ENCODE results near the gene LRCH3.
A peak's percentile ranks its signal among the peaks of the same experiment; 100 is the strongest.
"Not testable (repeated sequence)": the region's sequence is repeated elsewhere in the genome, so short reads cannot be mapped to it uniquely, and the experiment has no call there.

LRCH3 gene

DNA sequence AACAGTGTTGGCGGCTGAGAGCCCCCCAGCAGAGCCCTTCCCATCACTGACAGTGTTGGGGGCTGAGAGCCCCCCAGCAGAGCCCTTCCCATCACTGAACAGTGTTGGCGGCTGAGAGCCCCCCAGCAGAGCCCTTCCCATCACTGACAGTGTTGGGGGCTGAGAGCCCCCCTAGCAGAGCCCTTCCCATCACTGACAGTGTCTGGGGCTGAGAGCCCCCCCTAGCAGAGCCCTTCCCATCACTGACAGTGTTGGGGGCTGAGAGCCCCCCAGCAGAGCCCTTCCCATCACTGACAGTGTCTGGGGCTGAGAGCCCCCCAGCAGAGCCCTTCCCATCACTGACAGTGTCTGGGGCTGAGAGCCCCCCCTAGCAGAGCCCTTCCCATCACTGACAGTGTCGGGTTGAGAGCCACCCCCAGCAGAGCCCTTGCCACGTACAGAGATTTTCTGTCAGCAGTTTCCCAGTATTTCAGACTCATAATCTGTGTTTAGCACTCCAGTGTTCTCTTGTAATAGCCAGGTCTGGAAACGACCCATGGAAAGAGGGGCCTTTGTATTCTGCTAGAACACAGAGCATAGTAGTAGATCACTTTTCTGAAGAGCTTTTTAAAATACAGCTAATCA is 96.5 kb downstream of the LRCH3 start:
- not testable (repeated sequence) for DNase-seq (ENCODE audit: low spot score)

DNA sequence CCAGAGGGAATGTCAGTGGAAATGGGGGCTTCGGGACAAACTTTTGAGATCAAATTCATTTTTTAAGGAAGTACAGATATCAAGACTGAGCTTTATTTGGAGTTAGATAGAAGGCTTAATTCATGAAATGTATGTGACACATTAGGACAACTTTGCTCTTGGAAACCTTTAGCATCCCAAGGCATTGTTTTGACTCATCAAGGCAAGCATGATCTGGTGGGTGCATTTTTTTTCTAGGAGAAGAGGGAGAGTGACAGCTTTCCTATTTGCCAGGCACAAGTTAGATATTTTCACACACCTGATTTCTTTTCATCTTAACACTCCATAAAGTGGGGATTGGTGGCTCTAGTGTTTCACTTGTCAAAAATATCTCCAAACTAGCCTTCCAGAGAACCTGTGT is 97.5 kb downstream of the LRCH3 start:
- no peak for DNase-seq (ENCODE audit: low spot score)

DNA sequence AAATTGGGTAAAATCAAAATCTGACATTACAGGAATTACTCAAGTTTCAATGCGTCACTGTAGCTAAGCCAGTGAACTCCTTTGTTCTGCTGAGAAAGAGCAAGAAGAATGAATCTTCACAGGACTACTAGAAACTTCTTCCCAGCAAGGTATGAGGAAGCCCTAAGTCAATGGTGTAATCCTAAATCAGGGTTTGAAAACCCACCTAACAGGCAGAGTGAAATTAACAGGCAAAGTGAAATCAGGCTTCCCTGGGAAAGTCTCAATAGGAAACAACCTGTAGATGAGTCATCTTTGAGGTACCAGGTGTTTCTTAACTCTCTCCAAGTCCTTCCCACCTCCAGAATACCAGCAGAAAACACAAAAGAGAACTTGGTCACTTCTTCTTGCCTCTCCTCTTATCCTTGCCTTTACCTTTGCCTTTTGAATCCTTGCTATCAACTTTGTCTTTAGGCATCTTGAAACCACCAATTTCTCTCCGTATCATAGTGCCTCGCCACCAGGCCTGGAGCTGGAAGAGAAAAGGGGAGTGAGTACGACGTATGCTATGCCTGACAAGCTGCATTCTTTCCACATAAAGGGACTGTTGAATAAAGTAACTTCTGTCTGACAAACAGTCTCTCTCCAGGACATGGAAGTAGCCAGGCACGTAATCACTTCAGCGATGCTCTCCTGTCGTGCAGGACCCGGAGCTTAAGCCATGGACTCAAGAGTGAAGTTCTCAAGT is 98.3 kb downstream of the LRCH3 start:
- DNase-seq (ENCODE audit: low spot score), result no peak

DNA sequence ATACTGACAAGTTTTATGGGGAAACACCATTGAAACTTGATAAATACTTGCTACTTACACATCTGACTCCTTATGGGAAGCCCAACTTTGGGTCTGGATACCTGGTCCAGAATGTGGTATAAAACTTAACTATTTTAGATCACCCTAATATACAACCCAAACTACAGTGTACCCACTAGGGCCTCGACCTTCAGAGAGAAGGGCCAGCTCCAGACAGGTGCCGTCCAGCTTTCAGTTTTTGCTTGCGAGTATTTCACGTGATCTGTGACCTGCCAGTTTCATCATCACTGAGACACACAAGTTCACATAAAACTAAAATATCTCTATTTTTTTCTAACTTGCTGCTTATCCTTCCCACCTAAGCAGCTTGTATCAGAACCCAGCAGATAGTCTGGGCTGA is 99.6 kb downstream of the LRCH3 start:
- DNase-seq (ENCODE audit: low spot score), result no peak

DNA sequence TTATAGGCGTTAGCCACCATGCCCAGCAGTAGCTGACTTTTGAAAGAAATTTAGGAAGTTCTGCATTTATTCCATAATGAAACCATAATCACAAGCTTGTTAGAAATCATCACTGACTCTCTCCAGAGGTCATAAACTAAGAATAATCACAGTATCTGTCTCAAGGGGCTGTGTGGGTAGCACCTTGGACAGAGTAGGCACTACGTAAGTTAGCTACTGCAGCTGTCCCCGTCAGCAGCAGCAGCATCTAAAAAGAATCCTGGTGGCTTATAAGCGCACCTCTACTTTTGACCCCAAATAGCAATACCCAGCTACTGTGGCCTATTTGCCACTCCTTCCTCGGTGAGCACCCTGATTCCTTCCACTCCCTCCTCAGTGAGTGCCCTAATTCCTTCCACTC is 101.1 kb downstream of the LRCH3 start:
- DNase-seq (ENCODE audit: low spot score), result no peak

DNA sequence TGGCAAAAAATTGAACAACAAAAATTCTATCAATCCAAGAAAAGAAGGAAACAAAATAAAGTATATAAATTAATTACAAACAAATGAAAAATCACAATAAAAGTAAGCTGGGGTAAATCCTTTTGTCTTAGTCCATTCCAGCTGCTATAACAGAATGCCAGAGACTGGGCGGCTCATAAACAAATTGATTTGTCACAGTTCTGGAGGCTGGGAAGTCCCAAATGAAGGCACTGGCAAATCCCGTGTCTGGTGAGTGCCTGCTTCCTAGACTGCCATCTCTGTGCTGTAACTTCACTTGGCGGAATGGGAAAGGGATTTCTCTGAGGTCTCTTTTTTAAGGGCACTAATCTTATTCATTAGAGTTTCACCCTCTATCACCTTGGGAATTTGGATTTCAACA is 105.4 kb downstream of the LRCH3 start:
- DNase-seq (ENCODE audit: low spot score), result no peak

DNA sequence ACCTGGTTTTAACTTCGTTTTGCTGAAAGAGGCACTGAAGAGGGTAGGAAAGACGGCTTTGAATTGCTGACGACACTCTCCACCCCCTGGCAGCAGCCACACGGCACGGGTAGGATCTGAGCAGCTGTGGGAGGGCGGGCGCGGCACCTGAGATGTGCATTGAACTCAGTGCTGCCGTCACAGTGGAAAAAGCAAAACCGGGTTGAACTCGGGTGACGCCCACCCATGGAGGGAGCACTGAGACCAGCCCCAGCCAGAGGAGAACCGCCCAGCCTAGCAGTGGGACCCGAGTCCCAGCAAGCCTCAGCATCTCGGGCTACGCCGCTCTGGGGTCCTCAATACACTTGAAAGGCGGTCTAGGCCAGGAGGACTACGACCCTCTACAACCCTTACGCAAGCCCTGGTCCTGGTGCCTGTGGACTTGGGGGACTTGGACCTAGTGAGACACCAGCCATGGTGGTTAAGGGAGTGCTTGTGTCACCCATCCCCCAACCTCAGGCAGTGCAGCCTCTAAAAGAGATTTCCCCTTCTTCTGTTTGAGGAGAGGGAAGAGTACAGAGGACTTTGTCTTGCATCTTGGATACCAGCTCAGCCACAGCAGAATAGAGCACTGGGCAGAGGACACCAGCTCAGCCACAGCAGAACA is 108.9 kb downstream of the LRCH3 start:
- DNase-seq (ENCODE audit: low spot score), result no peak

DNA sequence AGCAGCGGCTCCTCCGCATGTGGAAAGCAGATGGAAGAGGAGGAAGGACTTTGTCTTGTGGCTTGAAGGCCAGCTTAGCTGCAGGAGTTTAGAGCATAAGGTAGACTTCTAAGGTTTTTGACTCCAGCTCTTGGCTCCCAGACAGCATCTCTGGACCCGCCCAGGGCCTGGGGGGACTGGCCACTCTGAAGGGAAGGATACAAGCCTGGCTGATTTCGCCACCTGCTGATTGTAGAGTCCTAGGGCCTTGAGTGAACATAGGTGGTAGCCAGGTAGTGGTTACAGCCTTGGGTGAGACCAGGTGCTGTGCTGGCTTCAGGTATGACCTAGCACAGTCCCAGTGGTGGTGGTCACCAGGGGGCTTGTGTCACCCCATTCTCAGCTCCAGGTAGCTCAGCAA is 110.6 kb downstream of the LRCH3 start:
- no peak for DNase-seq (ENCODE audit: low spot score)

DNA sequence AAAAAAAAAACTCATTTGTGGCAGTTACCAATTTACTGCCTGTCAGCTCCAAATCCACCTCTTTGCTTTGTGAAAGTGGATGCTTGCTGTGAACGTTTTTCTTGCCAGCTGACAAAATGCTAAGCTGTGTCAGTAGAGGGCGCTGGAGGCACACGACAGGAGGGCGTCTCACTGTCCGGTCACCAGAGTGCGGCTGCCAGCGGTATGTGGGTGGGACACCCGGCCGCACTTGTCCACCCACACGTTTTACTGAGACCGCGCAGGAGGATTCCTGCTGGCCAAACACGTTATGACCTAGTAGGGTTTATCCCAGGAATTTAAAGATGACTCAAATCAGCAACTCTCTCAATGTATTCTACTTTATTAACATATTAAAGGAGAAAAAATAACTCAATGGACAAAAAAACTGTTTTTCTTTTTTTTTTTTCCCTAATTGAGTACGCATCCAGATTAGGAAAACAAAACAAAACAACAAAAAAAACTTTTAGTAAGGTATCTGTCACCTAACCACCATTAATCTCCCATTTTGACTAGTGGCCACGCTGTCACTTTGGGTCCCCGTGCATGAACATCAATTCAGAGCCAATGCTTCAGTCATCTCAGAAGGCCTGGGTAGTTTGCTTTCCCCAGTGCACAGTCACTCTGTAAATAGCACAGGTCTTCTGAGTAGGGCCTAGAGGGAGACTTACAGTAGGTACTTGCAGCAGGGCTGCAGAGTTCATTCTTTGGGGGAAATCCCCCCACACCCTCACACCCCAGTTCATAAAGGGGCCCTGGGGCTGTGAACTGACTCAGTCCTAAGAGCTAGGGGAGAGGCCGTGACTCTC is 115.2 kb downstream of the LRCH3 start:
- DNase-seq (ENCODE audit: low spot score), result peak; percentile 95

DNA sequence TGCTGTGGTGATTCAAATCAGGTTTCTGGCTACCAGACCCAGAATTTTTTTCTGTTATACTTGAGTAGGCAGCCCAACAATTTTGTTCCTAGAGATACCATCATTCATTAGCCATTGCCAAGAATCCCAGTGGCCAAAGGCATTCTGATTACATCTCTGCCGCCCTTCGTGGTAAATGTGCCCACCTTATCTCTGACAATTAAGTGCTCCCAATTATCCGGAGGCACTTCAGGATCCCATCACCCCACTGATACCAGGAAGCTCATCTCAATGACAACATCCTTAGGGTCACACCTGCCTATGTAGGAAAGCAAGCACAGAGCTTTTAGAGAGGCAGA is 115.8 kb downstream of the LRCH3 start:
- DNase-seq (ENCODE audit: low spot score), result no peak

DNA sequence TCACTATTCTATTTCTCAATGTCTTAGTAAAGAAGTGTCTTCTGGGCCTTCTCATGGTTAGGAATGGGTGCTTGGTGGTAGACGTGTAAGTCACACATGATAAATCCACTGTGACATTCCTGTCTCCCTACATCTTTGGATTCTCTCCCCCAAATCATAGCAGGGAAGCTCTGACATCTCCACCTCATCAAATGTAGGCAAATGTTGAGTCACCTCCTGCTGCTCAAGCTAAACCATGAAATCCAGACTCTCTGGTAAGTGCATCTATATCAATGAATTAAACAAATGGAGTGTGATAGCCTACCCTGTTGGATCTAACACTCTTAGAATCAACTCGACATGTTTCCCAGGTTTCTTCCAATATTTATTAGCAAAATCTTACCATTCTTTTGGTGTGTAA is 116.1 kb downstream of the LRCH3 start:
- no peak for DNase-seq (ENCODE audit: low spot score)

DNA sequence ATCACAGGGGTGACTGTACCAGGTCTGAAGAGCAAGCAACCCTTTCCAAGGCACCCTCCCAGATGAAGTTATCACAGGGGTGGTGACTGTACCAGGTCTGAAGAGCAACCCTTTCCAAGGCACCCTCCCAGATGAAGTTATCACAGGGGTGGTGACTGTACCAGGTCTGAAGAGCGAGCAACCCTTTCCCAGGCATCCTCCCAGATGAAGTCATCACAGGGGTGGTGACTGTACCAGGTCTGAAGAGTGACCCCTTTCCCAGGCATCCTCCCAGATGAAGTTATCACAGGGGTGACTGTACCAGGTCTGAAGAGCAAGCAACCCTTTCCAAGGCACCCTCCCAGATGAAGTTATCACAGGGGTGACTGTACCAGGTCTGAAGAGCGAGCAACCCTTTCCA is 117.5 kb downstream of the LRCH3 start:
- peak; percentile 88 for DNase-seq (ENCODE audit: low spot score)

DNA sequence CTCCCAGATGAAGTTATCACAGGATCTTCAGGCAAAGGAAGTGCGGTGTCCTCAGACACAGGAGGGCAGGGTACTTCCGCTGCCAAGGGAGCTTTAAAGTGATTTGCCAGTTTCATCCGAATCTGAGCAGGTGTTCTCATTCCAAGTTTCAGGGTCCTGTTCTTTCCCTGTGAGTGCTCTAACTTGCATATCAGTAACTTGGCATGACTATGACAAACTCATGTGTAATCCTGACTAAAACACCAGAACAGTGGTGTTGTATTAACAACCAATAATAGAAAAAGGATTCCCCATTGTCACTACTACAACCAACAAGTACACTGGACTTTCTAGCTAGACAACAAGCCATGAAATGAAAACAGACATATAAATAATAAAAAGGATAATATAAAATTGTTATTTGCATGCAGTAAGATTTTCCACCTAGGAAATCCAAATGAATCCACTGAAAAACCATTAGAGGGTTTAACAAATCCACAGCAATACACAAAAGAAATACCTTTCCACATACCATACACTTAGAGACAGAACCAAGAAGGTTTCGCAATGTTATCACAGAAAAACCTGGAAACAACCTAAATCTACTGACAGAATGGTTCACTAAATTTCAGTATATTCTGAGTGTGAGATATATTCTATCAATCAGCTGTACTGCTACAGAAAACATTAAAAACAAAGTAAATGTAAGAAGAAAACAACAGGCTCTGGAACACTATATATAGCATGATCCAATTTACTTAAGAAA is 118.1 kb downstream of the LRCH3 start:
- DNase-seq (ENCODE audit: low spot score), result peak; percentile 56

DNA sequence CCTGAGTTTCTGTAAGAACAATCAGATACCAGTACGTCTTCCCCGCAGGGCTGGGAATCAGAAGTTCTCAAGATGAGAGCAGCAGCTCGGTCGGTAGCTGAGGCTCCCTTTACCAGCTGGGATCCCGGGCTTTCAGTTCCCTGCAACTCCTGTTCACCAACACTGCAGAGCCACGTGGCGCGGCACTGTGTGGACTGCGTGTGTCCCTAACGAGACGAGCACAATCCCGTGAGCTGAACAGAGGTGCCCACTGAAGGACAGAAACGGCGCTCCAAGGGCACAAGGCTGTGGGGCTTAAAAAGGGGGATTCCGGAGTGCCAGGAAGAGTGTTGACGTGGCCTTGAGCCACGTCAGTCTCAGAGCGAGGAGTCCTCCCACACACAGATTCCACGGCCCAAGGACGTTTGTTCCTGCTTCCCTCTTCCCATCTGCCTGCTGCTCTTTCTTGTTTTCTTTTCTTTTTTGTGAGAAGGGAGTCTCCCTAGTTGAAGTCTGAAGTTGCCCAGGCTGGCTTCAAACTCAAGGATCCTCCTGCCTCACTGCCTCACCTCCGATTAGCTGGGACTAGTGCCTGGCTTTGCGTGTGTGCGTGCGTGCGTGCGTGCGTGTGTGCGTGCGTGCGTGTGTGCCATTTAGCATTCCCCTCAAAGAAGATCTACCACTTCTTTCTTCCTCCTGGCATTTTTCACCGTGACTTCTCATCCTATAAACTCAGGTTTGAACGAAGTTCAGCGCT is 121.9 kb downstream of the LRCH3 start:
- DNase-seq (ENCODE audit: low spot score), result peak; percentile 89

DNA sequence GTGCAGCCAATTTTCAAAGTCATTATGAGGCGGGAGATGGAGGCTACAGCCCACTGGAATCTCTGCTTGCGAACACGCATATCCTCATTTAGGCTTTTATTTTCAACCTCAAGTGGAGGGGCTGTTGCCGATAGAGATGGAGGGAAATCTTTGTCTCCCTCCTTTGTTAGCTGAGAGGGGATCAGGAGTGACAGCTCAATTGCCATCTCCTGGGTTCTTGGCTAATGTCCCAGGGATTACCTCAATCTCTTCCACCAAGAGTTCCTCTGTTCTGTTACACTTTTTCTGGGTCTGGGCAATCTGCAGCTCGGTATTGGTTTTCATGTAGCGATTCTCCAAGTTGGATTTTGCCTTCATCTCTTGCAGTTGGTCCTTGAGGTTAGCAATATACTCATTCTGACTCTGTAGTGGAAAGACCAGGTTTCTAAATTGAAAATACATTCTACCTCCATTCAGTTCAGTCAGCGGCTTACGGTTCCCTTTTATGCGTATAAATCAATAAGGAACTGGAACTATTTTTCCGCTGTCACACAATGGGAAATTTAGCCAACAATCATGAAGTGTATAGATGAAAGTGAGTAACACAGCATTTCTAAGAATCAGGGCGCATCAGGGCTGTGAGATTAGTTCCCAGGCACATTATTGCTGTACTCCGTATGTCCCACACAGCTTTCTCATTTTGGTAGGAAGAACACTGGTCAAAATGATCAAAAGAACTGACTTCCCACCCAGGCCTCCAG is 122.8 kb downstream of the LRCH3 start:
- no peak for DNase-seq (ENCODE audit: low spot score)

DNA sequence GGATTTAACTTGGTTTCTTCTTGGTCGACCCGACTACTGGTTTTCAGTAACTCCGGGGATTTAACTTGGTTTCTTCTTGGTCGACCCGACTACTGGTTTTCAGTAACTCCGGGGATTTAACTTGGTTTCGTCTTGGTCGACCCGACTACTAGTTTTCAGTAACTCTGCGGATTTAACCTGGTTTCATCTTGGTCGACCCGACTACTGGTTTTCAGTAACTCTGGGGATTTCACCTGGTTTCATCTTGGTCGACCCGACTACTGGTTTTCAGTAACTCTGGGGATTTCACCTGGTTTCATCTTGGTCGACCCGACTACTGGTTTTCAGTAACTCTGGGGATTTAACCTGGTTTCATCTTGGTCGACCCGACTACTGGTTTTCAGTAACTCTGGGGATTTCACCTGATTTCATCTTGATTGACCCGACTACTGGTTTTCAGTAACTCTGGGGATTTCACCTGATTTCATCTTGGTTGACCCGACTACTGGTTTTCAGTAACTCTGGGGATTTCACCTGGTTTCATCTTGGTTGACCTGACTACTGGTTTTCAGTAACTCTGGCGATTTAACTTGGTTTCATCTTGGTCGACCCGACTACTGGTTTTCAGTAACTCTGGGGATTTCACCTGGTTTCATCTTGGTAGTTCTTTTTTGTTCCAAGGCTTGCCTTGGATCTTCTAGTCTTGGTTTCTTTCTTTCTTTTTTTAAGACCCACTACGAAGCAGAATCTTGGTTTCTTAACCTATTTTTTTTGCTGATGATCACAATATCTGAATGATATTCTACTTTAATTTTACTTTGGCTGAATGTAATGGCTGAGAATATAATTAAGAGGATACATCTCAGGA is 130.6 kb downstream of the LRCH3 start:
- DNase-seq (ENCODE audit: low spot score), result not testable (repeated sequence)

DNA sequence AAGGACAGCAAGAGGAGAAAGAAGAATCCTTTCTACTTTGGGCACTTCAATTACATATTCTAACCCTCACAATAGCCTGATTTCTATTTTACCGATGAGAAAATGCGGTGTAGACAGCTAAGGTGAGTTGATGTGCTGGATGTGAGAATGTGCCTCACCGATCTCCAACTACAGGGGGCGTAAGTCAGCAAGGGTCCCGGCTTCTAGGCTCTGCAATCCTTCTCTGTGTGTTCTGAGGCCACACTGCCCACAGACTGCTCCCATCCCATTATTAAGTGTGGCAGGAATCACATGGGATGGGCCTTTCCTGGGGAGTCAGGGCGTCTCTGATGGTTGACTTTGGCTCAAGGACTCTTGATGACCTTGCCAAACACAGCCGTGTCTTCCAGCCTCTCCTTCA is 135.4 kb downstream of the LRCH3 start:
- no peak for DNase-seq (ENCODE audit: low spot score)

DNA sequence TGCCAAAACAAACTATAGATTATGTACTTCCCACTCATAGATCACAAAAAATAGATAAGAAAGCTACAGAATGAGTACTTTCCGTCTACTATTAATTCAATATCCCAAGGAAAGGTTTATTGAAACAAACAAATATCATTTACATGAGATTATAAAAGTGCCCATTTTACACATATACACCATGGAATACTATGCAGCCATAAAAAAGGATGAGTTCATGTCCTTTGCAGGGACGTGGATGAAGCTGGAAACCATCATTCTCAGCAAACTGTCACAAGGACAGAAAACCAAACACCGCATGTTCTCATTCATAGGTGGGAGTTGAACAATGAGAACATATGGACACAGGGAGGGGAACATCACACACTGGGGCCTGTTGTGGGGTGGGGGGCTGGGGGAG is 136.5 kb downstream of the LRCH3 start:
- not testable (repeated sequence) for DNase-seq (ENCODE audit: low spot score)

DNA sequence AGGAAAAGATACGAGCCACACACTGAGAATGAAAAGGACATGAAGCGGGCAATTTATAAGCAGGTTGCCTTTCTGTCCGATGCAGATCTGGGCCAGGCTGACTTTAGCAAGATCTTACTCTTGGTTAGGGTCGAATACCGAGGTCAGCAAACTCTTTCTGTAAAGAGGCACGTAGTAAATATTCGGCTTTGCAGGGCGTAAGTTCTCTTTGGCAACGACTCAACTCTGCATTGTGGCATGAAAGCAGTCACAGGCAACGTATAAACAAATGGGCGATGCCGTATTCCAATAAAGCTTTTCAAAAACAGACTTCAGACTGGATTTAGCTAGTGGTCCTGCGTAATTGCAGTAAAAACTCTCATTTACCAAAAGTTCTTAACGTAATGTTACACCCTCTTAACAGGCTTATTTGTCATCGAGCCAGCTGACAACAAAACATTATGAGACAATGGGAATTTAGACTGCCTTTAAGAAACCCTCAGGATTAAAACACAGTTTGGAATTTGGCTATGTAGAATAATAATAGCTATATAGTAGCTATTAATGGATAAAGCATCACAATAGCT is 145.8 kb downstream of the LRCH3 start:
- DNase-seq (ENCODE audit: low spot score), result no peak

Measured in RKO (cell line).